ENCODE data around the gene EEPD1. TPM values are rescaled to one million over a fixed set of nuclear protein-coding genes. Genes with fewer than 3 reads are reported as not detected.

The EEPD1 gene
- total and polyA plus RNA-seq, 4 donors = 2.3 to 12.3 (median 7.1) TPM

GRCh38 chr7:36309301-36309700 is 156.2 kb downstream of the EEPD1 start:
- H3K4me1 ChIP-seq (ENCODE audit: control insufficient read depth in 4 of 4, insufficient read depth in 4 of 4, low read length in 3 of 4) = no peaks in the 10 kb centered on the region
- TF ChIP-seq HNF4G (IDR thresholded peaks at IDR 0.05) (no peak), MAX (IDR thresholded peaks at IDR 0.05) (no peak), REST (IDR thresholded peaks at IDR 0.05) (no peak), FOXA2 (IDR thresholded peaks at IDR 0.05) (no peak), ZBTB33 (IDR thresholded peaks at IDR 0.05) (no peak), CTCF (IDR thresholded peaks at IDR 0.05; ENCODE audit: low read depth, low read length, missing input control) (no peak), SP1 (IDR thresholded peaks at IDR 0.05) (no peak), EGR1 (IDR thresholded peaks at IDR 0.05; ENCODE audit: low read depth in 2 of 2) (no peak), ATF3 (IDR thresholded peaks at IDR 0.05) (no peak), HNF4A (conservative IDR thresholded peaks at IDR 0.05) (no peak), YY1 (IDR thresholded peaks at IDR 0.05) (no peak), RXRA (IDR thresholded peaks at IDR 0.05) (no peak), TAF1 (conservative IDR thresholded peaks at IDR 0.05) (no peak), NR2F2 (IDR thresholded peaks at IDR 0.05) (no peak), JUND (IDR thresholded peaks at IDR 0.05) (no peak), GABPA (IDR thresholded peaks at IDR 0.05 in 1 of 2, conservative IDR thresholded peaks at IDR 0.05 in 1 of 2) (no peak)
- no peak overlapping the region for H3K9ac ChIP-seq (ENCODE audit: low read depth in 1 of 2, low read length in 2 of 2)
- 88% methylated on average over 9 of the region's 9 CpGs for WGBS
- no peak overlapping the region for H3K4me3 ChIP-seq (ENCODE audit: low read depth in 1 of 3, low read length in 3 of 3)
- no peaks in the 10 kb centered on the region for H3K9me3 ChIP-seq (ENCODE audit: control insufficient read depth in 4 of 4, low read length in 3 of 4)
- H3K36me3 ChIP-seq (ENCODE audit: control insufficient read depth in 4 of 4, insufficient read depth in 3 of 4, low read depth in 1 of 4, low read length in 3 of 4) = no peaks in the 10 kb centered on the region
- H3K27ac ChIP-seq (ENCODE audit: low read depth in 1 of 2, low read length in 2 of 2) = no peak overlapping the region
- no peak for DNase-seq (ENCODE audit: low spot score)
- no peaks in the 10 kb centered on the region for H3K27me3 ChIP-seq (ENCODE audit: control insufficient read depth in 4 of 4, insufficient read depth in 4 of 4, low read length in 3 of 4)

- no peak for DNase-seq (ENCODE audit: low spot score)
- Histone ChIP-seq H3K27me3 (ENCODE audit: control insufficient read depth in 4 of 4, insufficient read depth in 4 of 4, low read length in 3 of 4) (no peaks in the 10 kb centered on the region), H3K27ac (ENCODE audit: low read depth in 1 of 2, low read length in 2 of 2) (no peak overlapping the region), H3K9me3 (ENCODE audit: control insufficient read depth in 4 of 4, low read length in 3 of 4) (no peaks in the 10 kb centered on the region), H3K36me3 (ENCODE audit: control insufficient read depth in 4 of 4, insufficient read depth in 3 of 4, low read depth in 1 of 4, low read length in 3 of 4) (no peaks in the 10 kb centered on the region), H3K9ac (ENCODE audit: low read depth in 1 of 2, low read length in 2 of 2) (no peak overlapping the region), H3K4me1 (ENCODE audit: control insufficient read depth in 4 of 4, insufficient read depth in 4 of 4, low read length in 3 of 4) (no peaks in the 10 kb centered on the region), H3K4me3 (ENCODE audit: low read depth in 1 of 3, low read length in 3 of 3) (no peak overlapping the region)
- WGBS = over 99% methylated on average over 8 of the region's 8 CpGs
- TF ChIP-seq GABPA (IDR thresholded peaks at IDR 0.05 in 1 of 2, conservative IDR thresholded peaks at IDR 0.05 in 1 of 2) (no peak), SP1 (IDR thresholded peaks at IDR 0.05) (no peak), YY1 (IDR thresholded peaks at IDR 0.05) (no peak), NR2F2 (IDR thresholded peaks at IDR 0.05) (no peak), FOXA2 (IDR thresholded peaks at IDR 0.05) (no peak), HNF4G (IDR thresholded peaks at IDR 0.05) (no peak), HNF4A (conservative IDR thresholded peaks at IDR 0.05) (no peak), RAD21 (IDR thresholded peaks at IDR 0.05) (no peak), MAX (IDR thresholded peaks at IDR 0.05) (no peak)
These were observed 156.7 kb downstream of the EEPD1 start for GRCh38 chr7:36309716-36310115.

All from liver (tissue), 9 donors.